Omental fat pad (tissue), 4 donors: Measurements from ENCODE around the gene ASCC2. TPM values are rescaled to one million over a fixed set of nuclear protein-coding genes. Genes with fewer than 3 reads are reported as not detected.

Experiments used
- ATAC-seq: fragments of 150-250 bp; one replicate; pipeline ENCODE4 v1.9.1; 2016; ENCODE audit warnings: mild to moderate bottlenecking, moderate library complexity; ENCODE audit not compliant: low FRiP score
- DNase-seq: peaks from one replicate; pipeline ENCODE4 v3.0.0-alpha.2; 2019; ENCODE audit warnings: low spot score
- CTCF ChIP-seq, 3 donors: fragments of 450-650 bp; IDR thresholded peaks; one replicate each; pipeline ENCODE4 v1.5.1; 2016 to 2017; ENCODE audit warnings: antibody characterized with exemption in 3 of 3, mild to moderate bottlenecking in 3 of 3, moderate library complexity in 2 of 3
- total RNA-seq, 4 donors: library from RNA; depleted of rRNA; stranded (reverse); fragments of >200 nt; gene quantifications; one replicate each; pipeline ENCODE4 v1.1.0, GENCODE V29; 2016

The ASCC2 gene
- total RNA-seq, 4 donors from 2014 or later, result 35.4 to 65.2 (median 51.8) TPM

- ATAC-seq, result no peak
These were observed 69.9 kb downstream of the ASCC2 start for GRCh38 chr22:29768052-29768693.

GRCh38 chr22:29767171-29768051 is 70.7 kb downstream of the ASCC2 start, which contains the start of gene UQCR10:
UQCR10 (plus strand) TSS chr22:29767369; CDS start chr22:29767399, 30 bp downstream.
- ATAC-seq (peak; percentile 91), DNase-seq (peak; percentile 87)
- TF ChIP-seq CTCF (IDR thresholded peaks at IDR 0.05), result no peak

More at GRCh38 chr22:29768052-29768693, 69.9 kb downstream of the ASCC2 start:
- no peak for TF ChIP-seq CTCF (IDR thresholded peaks at IDR 0.05)
- no peak for DNase-seq

- peak; percentile 69 for DNase-seq
- peak; percentile 98 for ATAC-seq
- TF ChIP-seq CTCF (IDR thresholded peaks at IDR 0.05), result no peak
These were observed 71.4 kb downstream of the ASCC2 start, which contains the start of gene ZMAT5 for GRCh38 chr22:29766632-29767170. ZMAT5 (minus strand) TSS chr22:29767007; CDS start chr22:29748544, 18,463 bp downstream.

- DNase-seq (no peak), ATAC-seq (peak; percentile 3)
- no peak for TF ChIP-seq CTCF (IDR thresholded peaks at IDR 0.05)
These were observed 72.0 kb downstream of the ASCC2 start for GRCh38 chr22:29765905-29766631.

GRCh38 chr22:29762263-29762662 is 75.8 kb downstream of the ASCC2 start:
- no peak for ATAC-seq

More at GRCh38 chr22:29762263-29762662, 75.8 kb downstream of the ASCC2 start:
- TF ChIP-seq CTCF (IDR thresholded peaks at IDR 0.05), result no peak
- DNase-seq, result no peak
